Chondrocyte (in vitro differentiated cells): ENCODE data around the gene DDA1. TPM values are rescaled to one million over a fixed set of nuclear protein-coding genes. Genes with fewer than 3 reads are reported as not detected.
"Not testable (repeated sequence)": the region's sequence is repeated elsewhere in the genome, so short reads cannot be mapped to it uniquely, and the experiment has no call there.

Experiments
- DNase-seq: peaks from one replicate; pipeline ENCODE4 v3.0.0; 2021; ENCODE audit warnings: mixed read lengths, low spot score
- H3K27ac Mint-ChIP-seq: one replicate; pipeline ENCODE4 v1.8.0; 2021; ENCODE audit warnings: mild to moderate bottlenecking, moderate library complexity, mixed read lengths; ENCODE audit not compliant: unreplicated experiment
- H3K27me3 Mint-ChIP-seq: 2 replicates; pipeline ENCODE4 v1.8.0; 2021; ENCODE audit warnings: low read depth, mixed read lengths
- H3K36me3 Mint-ChIP-seq: 2 replicates; pipeline ENCODE4 v1.8.0; 2021; ENCODE audit warnings: low read depth, mixed read lengths
- H3K4me1 Mint-ChIP-seq: 2 replicates; pipeline ENCODE4 v1.8.0; 2021; ENCODE audit warnings: low read depth, mild to moderate bottlenecking, mixed read lengths
- H3K4me3 Mint-ChIP-seq: one replicate; pipeline ENCODE4 v1.8.0; 2021; ENCODE audit warnings: mild to moderate bottlenecking, moderate library complexity, mixed read lengths; ENCODE audit not compliant: unreplicated experiment
- H3K9me3 Mint-ChIP-seq: 2 replicates; pipeline ENCODE4 v1.8.0; 2021; ENCODE audit warnings: low read depth, mixed read lengths
- total RNA-seq: library from RNA; stranded (reverse); gene quantifications from 3 replicates; pipeline ENCODE4 v1.2.1, GENCODE V29; 2021
- TF ChIP-seq, protein P1 (sequence below): fragments of 200-600 bp; sonication (generic); IDR thresholded peaks from 2 replicates; pipeline ENCODE4 v1.5.0; 2021; ENCODE audit warnings: antibody characterized with exemption, mild to moderate bottlenecking, moderate library complexity

Gene DDA1
- total RNA-seq, 1 donor from 2014 or later: 63.9 TPM

DNA sequence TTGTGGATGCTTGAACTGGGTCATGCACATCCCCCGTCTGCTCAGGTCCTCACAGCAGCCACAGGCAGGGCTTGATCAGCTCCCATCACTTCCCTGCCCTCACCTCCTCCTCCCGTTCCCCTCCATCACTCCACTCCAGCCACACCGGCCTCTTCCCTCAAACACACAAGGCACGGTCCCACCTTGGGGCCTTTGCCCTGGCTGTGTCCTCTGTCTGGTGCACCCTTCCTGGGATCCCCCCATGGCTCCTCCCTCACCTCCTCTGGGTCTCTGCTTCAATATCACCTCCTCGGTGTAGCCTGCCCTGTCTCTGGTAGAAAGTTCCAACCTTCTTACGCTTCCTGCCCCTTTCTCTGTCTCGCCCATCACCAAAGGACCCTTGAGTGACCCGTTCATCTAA, 44.0 kb downstream of the DDA1 start:
- Mint-ChIP-seq H3K27ac (no peak overlapping the region), H3K36me3 (no peaks in the 10 kb centered on the region), H3K4me1 (peaks cover 30% of the 10 kb centered on the region), H3K4me3 (no peak overlapping the region), H3K9me3 (no peaks in the 10 kb centered on the region), H3K27me3 (no peaks in the 10 kb centered on the region)
- DNase-seq: no peak
- TF ChIP-seq, protein P1, sequence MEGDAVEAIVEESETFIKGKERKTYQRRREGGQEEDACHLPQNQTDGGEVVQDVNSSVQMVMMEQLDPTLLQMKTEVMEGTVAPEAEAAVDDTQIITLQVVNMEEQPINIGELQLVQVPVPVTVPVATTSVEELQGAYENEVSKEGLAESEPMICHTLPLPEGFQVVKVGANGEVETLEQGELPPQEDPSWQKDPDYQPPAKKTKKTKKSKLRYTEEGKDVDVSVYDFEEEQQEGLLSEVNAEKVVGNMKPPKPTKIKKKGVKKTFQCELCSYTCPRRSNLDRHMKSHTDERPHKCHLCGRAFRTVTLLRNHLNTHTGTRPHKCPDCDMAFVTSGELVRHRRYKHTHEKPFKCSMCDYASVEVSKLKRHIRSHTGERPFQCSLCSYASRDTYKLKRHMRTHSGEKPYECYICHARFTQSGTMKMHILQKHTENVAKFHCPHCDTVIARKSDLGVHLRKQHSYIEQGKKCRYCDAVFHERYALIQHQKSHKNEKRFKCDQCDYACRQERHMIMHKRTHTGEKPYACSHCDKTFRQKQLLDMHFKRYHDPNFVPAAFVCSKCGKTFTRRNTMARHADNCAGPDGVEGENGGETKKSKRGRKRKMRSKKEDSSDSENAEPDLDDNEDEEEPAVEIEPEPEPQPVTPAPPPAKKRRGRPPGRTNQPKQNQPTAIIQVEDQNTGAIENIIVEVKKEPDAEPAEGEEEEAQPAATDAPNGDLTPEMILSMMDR: no peak

DNA sequence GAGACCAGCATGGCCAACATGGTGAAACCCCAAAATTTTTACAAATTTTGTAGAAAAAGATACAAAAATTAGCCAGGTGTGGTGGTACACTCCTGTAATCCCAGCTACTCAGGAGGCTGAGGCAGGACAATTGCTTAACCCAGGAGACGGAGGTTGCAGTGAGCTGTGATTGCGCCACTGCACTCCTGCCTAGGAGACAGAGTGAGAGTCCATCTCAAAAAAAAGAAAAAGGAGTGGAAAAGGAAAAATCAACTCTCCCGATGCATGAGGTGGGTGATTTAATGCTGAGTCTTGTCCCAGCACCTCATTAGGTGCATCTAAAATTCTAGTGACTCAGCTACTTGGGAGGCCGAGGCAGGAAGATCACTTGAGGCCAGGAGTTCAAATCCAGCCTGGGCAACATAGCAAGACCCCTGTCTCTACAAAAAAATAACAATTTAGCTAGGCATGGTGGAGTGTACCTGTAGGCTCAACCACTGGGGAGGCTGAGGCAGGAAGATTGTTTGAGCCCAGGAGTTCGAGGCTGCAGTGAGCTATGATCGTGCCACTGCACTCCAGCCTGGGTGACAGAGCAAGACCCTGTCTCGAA, 47.8 kb downstream of the DDA1 start:
- Mint-ChIP-seq H3K27ac (no peak overlapping the region), H3K27me3 (no peaks in the 10 kb centered on the region), H3K4me3 (no peak overlapping the region), H3K9me3 (no peaks in the 10 kb centered on the region), H3K4me1 (peaks cover 18% of the 10 kb centered on the region), H3K36me3 (no peaks in the 10 kb centered on the region)
- TF ChIP-seq, protein P1: no peak
- DNase-seq: no peak

DNA sequence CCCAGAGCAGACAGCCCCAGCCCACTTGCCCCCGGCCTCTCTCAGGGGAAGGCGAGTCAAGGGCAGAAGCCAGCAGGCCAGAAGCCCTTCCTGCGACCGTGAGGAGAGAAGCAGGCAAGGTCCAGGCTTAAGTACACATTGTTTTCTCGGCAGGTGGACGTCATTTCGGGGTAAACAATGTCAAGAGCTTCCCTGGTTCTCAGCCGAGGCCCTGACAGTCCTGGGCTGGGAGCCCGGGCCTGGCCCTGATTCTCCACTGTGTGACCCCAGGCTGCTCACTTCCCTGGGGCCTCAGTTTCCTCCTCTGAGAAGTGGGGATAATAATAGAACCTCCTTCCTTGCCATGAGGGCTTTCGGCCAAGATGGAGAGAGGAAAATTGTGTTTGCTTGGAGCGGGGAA, 48.4 kb downstream of the DDA1 start:
- Mint-ChIP-seq H3K27ac (no peak overlapping the region), H3K27me3 (no peaks in the 10 kb centered on the region), H3K4me3 (no peak overlapping the region), H3K9me3 (no peaks in the 10 kb centered on the region), H3K36me3 (no peaks in the 10 kb centered on the region), H3K4me1 (peaks cover 16% of the 10 kb centered on the region)
- TF ChIP-seq, protein P1: no peak
- no peak for DNase-seq

DNA sequence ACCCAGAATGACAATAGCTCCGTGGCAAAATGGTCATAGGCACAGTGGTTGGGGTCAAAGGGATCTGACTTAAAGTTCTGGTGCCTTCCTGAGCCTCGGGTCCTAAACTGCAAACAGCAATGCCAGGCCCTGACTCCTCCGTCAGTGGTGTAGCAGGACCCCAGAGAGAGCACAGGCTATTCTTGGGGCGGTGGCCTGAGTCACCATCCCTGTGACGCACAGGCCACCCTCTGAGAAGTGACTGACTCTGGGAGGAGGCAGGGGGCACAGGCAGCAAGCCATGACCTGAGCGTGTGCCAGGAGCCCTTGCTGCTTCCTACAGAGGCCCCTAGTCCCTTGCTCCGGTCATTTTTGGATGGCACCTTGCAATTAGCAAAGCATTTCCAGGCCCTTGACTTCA, 49.0 kb downstream of the DDA1 start:
- DNase-seq: no peak

DNA sequence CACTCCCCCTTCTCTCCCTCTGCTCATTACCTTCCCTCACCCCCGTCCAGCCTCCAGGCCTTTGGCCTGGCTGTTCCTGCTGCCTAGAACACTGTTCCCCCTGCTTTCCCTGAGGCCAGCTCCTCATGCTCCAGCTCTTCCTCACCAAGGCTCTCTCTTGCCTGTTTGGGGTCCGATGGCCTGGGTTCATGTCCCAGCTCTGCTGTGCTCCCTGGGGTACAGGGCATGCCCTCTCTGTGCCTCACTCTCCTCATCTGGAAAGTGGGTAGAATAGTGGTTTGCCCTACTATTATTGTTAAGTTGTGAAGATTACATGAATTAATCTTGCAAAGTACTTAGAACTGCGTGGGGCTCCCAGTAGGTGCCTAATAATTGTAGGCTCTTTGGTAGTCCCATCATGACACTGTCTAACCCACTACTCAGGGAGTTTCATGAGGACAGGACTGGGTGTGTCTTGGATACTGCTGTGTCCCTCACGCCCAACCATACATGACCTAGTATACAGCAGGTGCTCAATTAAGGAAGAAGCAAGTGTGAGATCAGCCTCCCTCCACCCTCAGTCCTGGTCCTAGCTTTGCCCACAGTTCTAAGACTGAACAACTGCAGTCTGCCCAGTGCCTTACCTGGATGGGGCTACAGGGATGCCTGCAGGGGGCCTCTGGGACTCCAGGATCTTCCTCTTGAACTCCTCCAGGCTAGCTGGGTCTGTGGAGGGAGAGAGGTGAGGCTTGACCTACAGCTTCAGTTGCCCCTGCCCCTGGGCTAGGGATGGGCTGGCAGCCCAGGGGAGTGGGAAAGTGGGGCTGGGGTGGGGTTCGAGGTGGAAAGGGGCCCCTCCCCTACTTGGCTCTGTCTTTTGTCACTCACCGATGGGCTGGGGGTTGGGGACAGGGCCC, 50.8 kb downstream of the DDA1 start:
- Mint-ChIP-seq H3K4me1 (peaks cover 6% of the 10 kb centered on the region), H3K27me3 (peaks cover 2% of the 10 kb centered on the region), H3K4me3 (no peak overlapping the region), H3K36me3 (no peaks in the 10 kb centered on the region), H3K27ac (no peak overlapping the region), H3K9me3 (no peaks in the 10 kb centered on the region)
- DNase-seq: no peak
- TF ChIP-seq, protein P1: no peak

More for the DNA sequence above, 49.0 kb downstream of the DDA1 start:
- H3K27me3 Mint-ChIP-seq: no peaks in the 10 kb centered on the region
- no peaks in the 10 kb centered on the region for H3K36me3 Mint-ChIP-seq
- TF ChIP-seq, protein P1: no peak
- peaks cover 10% of the 10 kb centered on the region for H3K4me1 Mint-ChIP-seq
- H3K27ac Mint-ChIP-seq: no peak overlapping the region
- no peak overlapping the region for H3K4me3 Mint-ChIP-seq
- H3K9me3 Mint-ChIP-seq: no peaks in the 10 kb centered on the region

DNA sequence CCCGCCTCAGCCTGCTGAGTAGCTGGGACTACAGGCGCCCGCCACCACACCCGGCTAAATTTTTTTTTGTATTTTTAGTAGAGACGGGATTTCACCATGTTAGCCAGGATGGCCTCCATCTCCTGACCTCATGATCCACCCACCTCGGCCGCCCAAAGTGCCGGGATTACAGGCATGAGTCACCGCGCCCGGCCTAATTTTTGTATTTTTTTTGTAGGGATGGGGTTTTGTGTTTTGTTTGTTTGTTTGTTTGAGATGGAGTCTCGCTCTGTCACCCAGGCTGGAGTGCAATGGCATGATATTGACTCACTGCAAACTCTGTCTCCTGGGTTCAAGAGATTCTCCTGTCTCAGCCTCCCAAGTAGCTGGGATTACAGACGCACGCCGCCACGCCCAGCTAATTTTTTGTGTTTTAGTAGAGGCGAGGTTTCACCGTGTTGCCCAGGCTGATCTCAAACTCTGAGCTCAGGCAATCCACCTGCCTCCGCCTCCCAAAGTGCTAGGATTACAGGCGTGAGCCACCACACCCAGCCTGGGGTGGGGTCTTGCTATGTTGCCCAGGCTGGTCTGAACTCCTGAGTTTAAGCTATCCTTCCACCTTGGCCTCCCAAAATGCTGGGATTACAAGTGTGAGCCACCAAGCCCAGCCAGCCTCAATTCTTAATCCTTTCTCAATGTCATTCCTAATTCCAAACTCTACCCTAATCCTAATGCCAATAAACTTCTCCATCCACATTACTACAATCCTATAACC, 54.7 kb downstream of the DDA1 start:
- not testable (repeated sequence) for H3K9me3 Mint-ChIP-seq, H3K27ac Mint-ChIP-seq, H3K27me3 Mint-ChIP-seq, H3K36me3 Mint-ChIP-seq, H3K4me1 Mint-ChIP-seq, H3K4me3 Mint-ChIP-seq, DNase-seq
